Measurements from ENCODE around the gene PDCD1LG2.

PDCD1LG2 gene

DNA sequence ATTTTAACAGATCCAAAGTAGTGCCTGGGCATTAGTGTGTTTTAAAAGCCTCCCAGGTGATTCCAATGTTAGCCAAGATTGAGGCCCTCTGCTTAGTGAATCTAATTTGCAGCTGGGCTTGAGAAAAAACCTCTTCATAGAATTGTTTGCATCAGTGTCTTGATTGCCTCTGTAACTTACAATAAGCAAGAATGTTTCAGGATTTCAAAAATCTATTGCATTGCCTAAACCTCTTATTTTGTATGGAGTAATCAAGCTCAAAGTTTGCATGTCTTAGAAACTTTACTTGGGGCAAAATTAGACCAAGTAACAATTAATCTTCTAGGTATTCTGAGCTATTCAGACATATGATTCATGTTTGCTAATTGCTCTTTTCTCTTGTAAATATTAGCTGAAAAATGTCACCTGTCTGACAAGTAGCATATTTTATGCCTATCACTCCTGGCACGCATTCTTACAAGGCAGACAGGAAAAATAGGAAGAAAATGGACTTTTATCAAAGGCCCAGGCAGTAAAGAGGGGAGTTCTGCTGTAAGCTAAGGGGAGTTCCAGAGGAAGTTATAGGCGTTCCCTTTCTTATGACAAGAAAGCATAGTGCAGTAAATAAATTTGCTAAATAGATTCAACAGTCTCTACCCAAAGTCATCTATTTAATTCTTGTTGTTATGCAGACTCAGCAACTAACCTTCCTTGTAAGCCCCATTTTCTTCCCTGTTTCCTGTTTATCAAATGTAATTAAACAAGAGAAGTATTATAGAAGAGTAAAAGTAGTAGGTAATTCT is 21.0 kb downstream of the PDCD1LG2 start:
- no peak for DNase-seq (ENCODE audit: low read depth in 2 of 2)

- no peak for DNase-seq (ENCODE audit: low read depth in 2 of 2)
Observed at GRCh38 chr9:5532306-5532705, 22.0 kb downstream of the PDCD1LG2 start.

GRCh38 chr9:5532790-5533189 is 22.5 kb downstream of the PDCD1LG2 start:
- no peak for DNase-seq (ENCODE audit: low read depth in 2 of 2)

GRCh38 chr9:5536684-5537083 is 26.4 kb downstream of the PDCD1LG2 start:
- no peak for DNase-seq (ENCODE audit: low read depth in 2 of 2)

GRCh38 chr9:5543875-5544702 is 33.8 kb downstream of the PDCD1LG2 start:
- DNase-seq (ENCODE audit: low read depth in 2 of 2) = no peak

- DNase-seq (ENCODE audit: low read depth in 2 of 2) = no peak
Observed at GRCh38 chr9:5549658-5550650, 39.6 kb downstream of the PDCD1LG2 start.

DNA sequence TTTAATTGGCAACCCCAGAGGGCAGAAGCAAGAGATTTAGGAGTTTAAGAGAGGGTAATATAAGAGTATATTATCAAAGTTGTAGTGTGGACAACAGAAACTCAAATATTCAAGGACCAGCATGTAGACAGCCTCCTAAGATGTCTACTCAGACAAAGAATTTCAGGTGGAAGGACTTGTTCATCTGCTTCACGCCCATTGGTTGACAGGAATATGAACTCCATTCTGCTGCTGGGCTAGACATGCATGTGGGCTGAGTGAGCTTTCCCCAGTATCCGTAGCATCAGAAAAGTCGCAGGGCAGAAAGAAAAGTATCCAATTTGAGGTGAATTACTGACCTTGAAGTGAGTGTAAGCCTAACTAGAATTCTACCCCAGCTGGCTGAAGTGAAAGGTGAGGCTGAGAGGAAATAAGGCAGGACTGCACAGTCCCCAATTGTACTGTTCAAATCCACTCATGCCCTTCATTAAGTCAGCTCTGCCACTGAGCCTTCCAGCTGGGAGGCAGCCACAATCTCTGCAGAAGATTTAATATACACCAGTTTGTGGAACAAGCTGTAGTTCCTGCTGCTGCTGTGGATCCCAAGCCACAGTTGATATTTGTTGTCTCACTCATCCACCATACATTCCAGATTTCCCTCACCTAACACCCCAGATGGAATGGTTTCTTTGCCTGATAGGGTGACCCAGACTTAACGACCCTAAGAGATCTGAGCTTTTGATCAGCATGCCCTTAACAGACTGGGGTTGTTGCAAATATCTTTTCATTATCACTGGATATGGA is 41.2 kb downstream of the PDCD1LG2 start:
- DNase-seq (ENCODE audit: low read depth in 2 of 2) = no peak

- no peak for DNase-seq (ENCODE audit: low read depth in 2 of 2)
Observed at GRCh38 chr9:5552301-5552700, 42.0 kb downstream of the PDCD1LG2 start.

GRCh38 chr9:5553211-5553610 is 42.9 kb downstream of the PDCD1LG2 start:
- no peak for DNase-seq (ENCODE audit: low read depth in 2 of 2)

- DNase-seq (ENCODE audit: low read depth in 2 of 2) = no peak
Observed at GRCh38 chr9:5554254-5554653, 43.9 kb downstream of the PDCD1LG2 start.

DNA sequence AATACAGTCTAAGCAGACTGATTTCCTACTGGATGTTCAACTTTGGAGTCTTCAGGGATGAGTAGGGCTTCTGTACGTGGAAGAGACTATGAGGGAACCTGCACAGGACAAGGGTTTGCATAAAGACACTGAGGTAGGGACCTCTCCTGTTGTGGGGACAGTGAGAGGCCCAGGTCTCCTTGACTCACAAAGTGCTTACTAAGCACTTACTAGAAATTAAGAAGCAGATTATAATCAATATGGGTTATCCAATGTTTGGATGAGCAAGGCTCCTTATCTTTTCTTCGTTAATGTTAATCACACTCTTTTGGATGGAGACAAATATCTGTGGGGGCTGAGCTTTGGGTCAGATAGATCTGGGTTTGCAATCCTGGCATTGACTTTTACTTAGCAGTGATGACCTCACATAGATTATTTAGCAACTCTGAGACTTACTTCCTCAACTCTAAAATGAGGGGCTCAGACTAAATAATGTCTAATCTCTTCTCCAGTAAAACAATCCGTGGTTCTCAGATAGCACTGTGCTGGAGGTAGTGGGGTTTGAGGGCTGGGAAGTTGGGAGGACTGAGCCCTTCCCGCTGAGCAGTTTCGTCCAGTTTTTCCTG is 45.9 kb downstream of the PDCD1LG2 start:
- no peak for DNase-seq (ENCODE audit: low read depth in 2 of 2)

GRCh38 chr9:5557606-5558587 is 47.6 kb downstream of the PDCD1LG2 start:
- DNase-seq (ENCODE audit: low read depth in 2 of 2) = peak; percentile 11 to 13

DNA sequence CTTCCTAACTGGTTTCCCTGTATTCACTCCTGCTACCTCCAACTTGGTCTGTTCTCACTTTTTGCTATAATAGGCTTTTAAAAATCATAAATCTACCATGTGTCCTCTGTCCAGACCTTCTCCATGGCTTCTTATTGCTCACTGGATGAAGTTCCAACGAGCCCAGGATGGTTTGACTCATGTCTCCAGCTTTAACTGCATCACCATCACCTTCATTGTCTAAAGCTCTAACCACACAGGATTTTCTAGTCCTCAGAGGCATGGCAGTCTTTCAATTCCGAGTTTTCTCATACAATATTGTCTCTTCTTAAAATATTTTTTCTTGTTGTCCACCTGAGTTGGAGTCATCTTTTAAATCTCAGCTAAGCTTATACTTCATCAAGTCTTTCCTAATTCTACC is 49.3 kb downstream of the PDCD1LG2 start:
- DNase-seq (ENCODE audit: low read depth in 2 of 2) = no peak

- no peak for DNase-seq (ENCODE audit: low read depth in 2 of 2)
Observed at GRCh38 chr9:5560443-5561100, 50.2 kb downstream of the PDCD1LG2 start.

- no peak for DNase-seq (ENCODE audit: low read depth in 2 of 2)
Observed at GRCh38 chr9:5561828-5562488, 51.6 kb downstream of the PDCD1LG2 start.

DNA sequence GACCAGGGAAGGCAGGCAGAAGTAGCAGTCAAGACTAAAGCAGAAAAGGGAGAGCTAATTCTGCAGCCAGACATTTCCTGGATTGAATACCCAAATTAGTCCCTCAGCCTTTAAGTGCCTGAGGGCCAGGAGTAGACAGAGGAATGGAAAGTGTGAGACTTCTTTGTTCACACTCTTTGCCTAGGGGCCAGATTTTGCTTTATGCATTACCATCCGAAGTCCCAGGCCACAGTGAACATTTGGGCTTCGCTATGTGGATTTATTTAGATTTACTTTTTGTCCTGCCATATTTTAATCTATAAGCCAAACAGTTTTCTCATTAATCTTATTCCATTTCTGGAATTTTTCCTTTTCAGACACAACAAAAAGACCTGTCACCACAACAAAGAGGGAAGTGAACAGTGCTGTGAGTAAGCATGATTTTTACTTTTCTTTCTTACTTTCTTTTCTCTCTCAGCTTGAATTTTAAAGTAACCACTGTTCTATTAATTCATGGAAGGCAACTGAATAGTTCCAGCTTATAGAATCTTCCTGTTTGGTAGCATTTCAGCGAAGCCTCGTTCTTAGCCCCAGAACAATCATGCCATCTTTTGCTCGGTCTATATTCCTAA is 52.6 kb downstream of the PDCD1LG2 start:
- DNase-seq (ENCODE audit: low read depth in 2 of 2) = no peak

- no peak for DNase-seq (ENCODE audit: low read depth in 2 of 2)
Observed at GRCh38 chr9:5563417-5563815, 53.1 kb downstream of the PDCD1LG2 start.

- DNase-seq (ENCODE audit: low read depth in 2 of 2) = no peak
Observed at GRCh38 chr9:5563886-5564285, 53.6 kb downstream of the PDCD1LG2 start.

Data from stimulated activated CD8-positive, alpha-beta memory T cell treated with anti-CD3 and anti-CD28 coated beads, Interleukin-7, amount 100 ng/mL, for 1 hour (primary cell).